Measurements from ENCODE around the gene OR2M2.

Gene OR2M2

DNA sequence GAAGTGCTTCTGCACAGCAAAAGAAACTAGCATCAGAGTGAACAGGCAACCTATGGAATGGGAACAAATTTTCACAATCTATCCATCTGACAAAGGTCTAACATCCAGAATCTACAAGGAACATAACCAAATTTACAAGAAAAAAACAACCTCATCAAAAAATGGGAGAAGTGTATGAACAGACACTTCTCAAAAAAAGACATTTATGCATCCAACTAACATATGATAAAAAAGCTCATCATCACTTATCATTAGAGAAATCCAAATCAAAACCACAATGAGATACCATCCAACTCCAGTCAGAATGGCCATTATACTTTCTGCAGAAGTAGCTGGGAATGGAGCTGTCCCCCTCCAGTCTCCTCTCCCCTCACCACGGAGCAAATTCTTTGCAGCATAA is 19.5 kb downstream of the OR2M2 start:
- TF ChIP-seq ZNF274 (IDR thresholded peaks at IDR 0.05; ENCODE audit: low read depth, low read length): no peak

DNA sequence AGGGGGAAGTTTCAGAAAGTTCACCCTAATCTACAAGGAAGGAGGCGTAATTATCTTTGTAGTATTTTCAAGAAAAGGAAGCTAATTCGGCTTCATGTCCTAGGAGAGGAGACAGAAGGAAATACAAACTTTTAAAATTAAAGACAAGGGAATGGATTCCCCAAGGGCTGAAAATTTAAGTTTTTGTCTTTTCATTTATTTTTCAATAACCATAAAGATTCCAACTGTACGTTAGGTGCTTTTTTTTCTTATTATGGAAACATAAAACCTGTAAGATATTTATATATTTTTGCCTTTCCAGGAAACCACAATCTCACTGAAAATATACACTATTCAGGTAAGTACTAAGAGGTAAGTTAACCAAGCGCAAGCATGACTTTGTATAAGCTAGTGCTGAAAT is 22.3 kb downstream of the OR2M2 start, which contains the start of gene OR2M3:
OR2M3 (plus strand) TSS at position 301 of the 400 bp plus-strand sequence. CDS start 5,803 bp downstream, outside the sequence.
- H3K4me3 ChIP-seq (ENCODE audit: low read length): no peak within 1 kb of the TSS
- TF ChIP-seq ZNF274 (IDR thresholded peaks at IDR 0.05; ENCODE audit: low read depth, low read length): no peak

More for the DNA sequence above, 19.5 kb downstream of the OR2M2 start:
- no peak overlapping the region for H3K4me3 ChIP-seq (ENCODE audit: low read length)

- TF ChIP-seq ZNF274 (IDR thresholded peaks at IDR 0.05; ENCODE audit: low read depth, low read length): no peak
- no peak overlapping the region for H3K4me3 ChIP-seq (ENCODE audit: low read length)
Observed at GRCh38 chr1:248215880-248216279, 41.3 kb downstream of the OR2M2 start.

DNA sequence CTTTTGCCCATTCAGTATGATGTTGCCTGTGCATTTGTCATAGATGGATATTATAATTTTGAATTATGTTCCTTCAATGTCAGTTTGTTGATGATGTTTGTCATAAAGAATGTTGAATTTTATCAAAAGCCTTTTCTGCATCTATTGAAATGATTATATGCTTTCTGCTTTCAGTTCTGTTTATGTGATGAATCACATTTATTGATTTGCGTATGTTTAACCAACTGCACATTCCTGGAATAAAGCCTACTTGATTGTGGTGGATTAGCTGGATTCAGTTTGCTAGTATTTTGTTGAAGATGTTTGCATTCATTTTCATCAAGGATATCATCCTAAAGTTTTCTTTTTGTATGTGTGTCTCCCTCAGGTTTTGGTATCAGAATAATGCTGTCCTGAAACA is 50.9 kb downstream of the OR2M2 start:
- H3K4me3 ChIP-seq (ENCODE audit: low read length): no peak overlapping the region
- no peak for TF ChIP-seq ZNF274 (IDR thresholded peaks at IDR 0.05; ENCODE audit: low read depth, low read length)

- no peak for TF ChIP-seq ZNF274 (IDR thresholded peaks at IDR 0.05; ENCODE audit: low read depth, low read length)
- no peak overlapping the region for H3K4me3 ChIP-seq (ENCODE audit: low read length)
Observed at GRCh38 chr1:248229360-248229908, 54.8 kb downstream of the OR2M2 start.

All from GM08714 (cell line).